Measurements from ENCODE around the gene KCNC4.

- TF ChIP-seq CTCF (conservative IDR thresholded peaks at IDR 0.05; ENCODE audit: low read length), result no peak
- no peak for TF ChIP-seq EZH2phosphoT487 (IDR thresholded peaks at IDR 0.05; ENCODE audit: borderline replicate concordance, low read depth, low read length)
Measured at GRCh38 chr1:110218739-110219138, 8.6 kb downstream of the KCNC4 start.
